OCI-LY1 (cell line): ENCODE data around the gene AOC3.

Experiments used
- CTCF ChIP-seq: fragments of 200-600 bp; sonication (generic), shearing (Covaris generic); IDR thresholded peaks from 2 replicates; pipeline ENCODE4 v1.5.1; 2017; ENCODE audit warnings: mild to moderate bottlenecking, antibody characterized with exemption, low read length, moderate library complexity, mixed read lengths
- EZH2 ChIP-seq: fragments of 200-600 bp; sonication (generic), shearing (Covaris generic); IDR thresholded peaks from 2 replicates; pipeline ENCODE4 v1.8.0; 2017; ENCODE audit warnings: borderline replicate concordance, mixed run types, mild to moderate bottlenecking, antibody characterized with exemption, low read length, moderate library complexity, mixed read lengths

DNA sequence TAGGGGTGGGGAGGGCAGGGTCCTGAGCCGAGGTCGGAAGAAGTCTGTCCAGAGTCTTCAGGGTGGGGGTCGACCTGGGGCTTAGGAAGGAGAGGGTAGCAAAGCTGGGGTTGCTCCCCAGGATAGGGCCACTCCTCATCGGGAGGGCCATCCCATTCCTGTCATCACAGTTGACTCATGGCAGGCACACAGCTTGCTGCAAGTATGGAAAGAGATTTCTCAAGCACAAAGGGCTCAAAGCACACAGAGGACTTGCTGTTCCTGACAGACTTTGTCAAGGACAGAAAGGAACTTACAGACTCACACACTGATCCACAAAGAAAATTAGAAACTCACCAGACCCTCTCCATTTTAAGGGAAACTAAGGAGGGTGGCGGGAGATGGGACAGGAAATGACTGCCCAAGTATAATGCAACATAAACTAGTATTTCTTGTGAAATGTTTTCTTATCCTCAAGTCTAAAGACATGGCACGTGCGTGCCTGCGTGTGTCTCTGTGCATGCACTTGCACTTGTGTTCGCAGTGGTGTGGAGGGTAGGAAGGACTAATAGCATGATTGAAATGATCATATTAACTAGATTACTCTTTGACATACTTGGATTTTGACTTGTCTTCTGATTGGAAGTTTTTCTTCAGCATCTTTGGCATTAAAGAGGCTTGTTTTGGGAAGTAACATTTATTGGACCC lies 4.3 kb upstream of the AOC3 start:
- TF ChIP-seq CTCF, result no peak
- TF ChIP-seq EZH2, result no peak
